ENCODE results near the gene TRAPPC13.
"Not testable (repeated sequence)": the region's sequence is repeated elsewhere in the genome, so short reads cannot be mapped to it uniquely, and the experiment has no call there.

TRAPPC13 gene

DNA sequence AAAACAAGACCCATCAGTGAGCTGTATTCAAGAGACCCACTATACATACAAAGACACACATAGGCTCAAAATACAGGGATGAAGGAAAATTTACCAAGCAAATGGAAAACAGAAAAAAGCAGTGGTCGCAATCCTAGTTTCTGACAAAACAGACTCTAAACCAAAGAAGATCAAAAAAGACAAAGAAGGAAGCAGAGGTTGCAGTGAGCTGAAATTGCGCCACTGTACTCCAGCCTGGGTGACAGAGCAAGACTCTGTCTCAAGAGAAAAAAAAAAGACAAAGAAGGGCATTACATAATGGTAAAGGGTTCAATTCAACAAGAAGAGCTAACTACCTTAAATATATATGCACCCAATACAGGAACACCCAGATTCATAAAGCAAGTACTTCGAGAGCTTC, 51.2 kb downstream of the TRAPPC13 start:
- not testable (repeated sequence) for DNase-seq

GRCh38 chr5:65682148-65682547, 57.3 kb downstream of the TRAPPC13 start:
- DNase-seq = no peak

GRCh38 chr5:65693121-65693520, 68.3 kb downstream of the TRAPPC13 start:
- no peak for DNase-seq

GRCh38 chr5:65695162-65695755, 70.4 kb downstream of the TRAPPC13 start:
- DNase-seq = peak in 3 of 51 donors; percentile 4 to 51 (median 4)

GRCh38 chr5:65695896-65696295, 71.1 kb downstream of the TRAPPC13 start:
- peak in 20 of 51 donors; percentile 1 to 62 (median 18) for DNase-seq

- no peak for DNase-seq
Observed at GRCh38 chr5:65696892-65697291, 72.1 kb downstream of the TRAPPC13 start.

- DNase-seq = no peak
Observed at GRCh38 chr5:65699338-65699737, 74.5 kb downstream of the TRAPPC13 start.

- no peak for DNase-seq
Observed at GRCh38 chr5:65702036-65702435, 77.2 kb downstream of the TRAPPC13 start.

DNA sequence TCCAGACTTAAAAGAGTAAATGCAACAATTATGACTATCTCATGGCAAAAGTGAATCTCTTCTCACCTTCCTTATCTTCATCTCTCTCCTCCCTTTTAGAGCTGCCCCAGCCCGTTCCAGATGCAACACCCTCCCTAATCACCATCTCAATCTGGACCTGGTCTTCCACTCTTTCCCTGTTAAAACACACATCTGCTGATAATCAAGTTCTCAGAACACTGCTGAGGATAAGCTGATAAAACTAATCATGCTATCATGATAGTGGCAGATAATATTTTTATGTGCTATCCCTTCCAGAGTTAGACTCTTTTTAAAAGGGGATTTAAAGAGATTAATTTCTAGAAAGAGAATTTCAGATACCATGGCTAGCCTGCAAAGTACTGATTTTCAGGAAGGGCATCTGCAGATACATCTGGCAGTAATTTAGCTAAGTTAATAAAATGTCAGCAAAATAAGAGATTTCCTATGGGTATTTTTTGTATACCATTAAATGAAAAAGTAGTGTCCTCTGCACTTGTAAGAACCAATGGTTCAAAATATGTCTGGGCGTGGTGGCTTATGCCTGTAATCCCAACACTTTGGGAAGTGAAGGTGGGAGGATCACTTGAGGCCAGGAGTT, 79.9 kb downstream of the TRAPPC13 start:
- DNase-seq = no peak

GRCh38 chr5:65707663-65708062, 82.8 kb downstream of the TRAPPC13 start:
- DNase-seq = no peak

- DNase-seq = no peak
Observed at GRCh38 chr5:65708145-65708544, 83.3 kb downstream of the TRAPPC13 start.
